Activated CD4-positive, alpha-beta memory T cell treated with anti-CD3 and anti-CD28 coated beads for 36 hours (primary cell): ENCODE results near the gene FBH1. TPM values are rescaled to one million over a fixed set of nuclear protein-coding genes. Genes with fewer than 3 reads are reported as not detected.

Source experiments
- CTCF ChIA-PET: fragments of 350-600 bp; sonication (Branson Sonifier 250); formaldehyde crosslinking; loops from one replicate; lab custom pipeline; 2021; ENCODE audit warnings: antibody characterized with exemption, inconsistent platforms; lab: Charles Lee
- POLR2A ChIA-PET: fragments of 350-600 bp; sonication (Branson Sonifier 250); formaldehyde crosslinking; loops from one replicate; lab custom pipeline; 2021; ENCODE audit warnings: antibody characterized with exemption; lab: Charles Lee
- DNase-seq: peaks from one replicate; pipeline ENCODE4 v3.0.0-alpha.2; 2020
- H3K27ac Mint-ChIP-seq: one replicate; pipeline ENCODE4 v1.8.0; 2021; ENCODE audit warnings: mixed read lengths
- H3K27me3 Mint-ChIP-seq: one replicate; pipeline ENCODE4 v1.8.0; 2021; ENCODE audit warnings: mixed read lengths
- H3K36me3 Mint-ChIP-seq: one replicate; pipeline ENCODE4 v1.8.0; 2021; ENCODE audit warnings: mixed read lengths
- H3K4me1 Mint-ChIP-seq: one replicate; pipeline ENCODE4 v1.8.0; 2021; ENCODE audit warnings: low read depth, mixed read lengths
- H3K4me3 Mint-ChIP-seq: one replicate; pipeline ENCODE4 v1.8.0; 2021; ENCODE audit warnings: mild to moderate bottlenecking, mixed read lengths
- H3K9me3 Mint-ChIP-seq: one replicate; pipeline ENCODE4 v1.8.0; 2021; ENCODE audit warnings: mixed read lengths
- intact Hi-C: fragments of 100-400 bp; cut with micrococcal nuclease; formaldehyde crosslinking; loops from one replicate; pipeline ENCODE4 v1.15.1; 2023
- total RNA-seq, 2 experiments: library from RNA; stranded (reverse); gene quantifications; one replicate each; pipeline ENCODE4 v1.2.3, GENCODE V29; 2021

Gene FBH1
- total RNA-seq, 2 experiments from 2014 or later = 57.8 to 63.4 TPM

DNA sequence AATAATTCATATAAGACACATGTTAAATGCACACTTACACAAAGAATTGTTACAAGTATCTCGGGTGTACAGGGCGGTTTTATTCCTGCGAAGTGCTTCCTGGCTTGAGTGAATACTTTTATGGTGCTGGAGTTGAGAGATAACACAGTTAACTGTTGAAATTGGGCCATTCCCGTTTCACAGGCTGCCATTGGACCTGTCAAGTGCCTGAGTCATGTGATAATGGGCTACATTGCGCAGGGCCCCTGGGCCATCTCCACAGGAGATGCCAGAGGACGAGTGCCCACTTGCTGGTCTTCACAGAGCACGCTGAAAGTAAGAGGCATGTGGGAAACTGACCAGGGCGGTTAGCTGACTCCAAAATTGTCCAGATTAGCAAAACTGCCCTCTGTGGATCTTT, 4.8 kb downstream of the FBH1 start:
- intact Hi-C loops = loop anchor here (5.0 kb wide), 1 partner anchor 192 kb away; the partner anchor contains the start of gene RBM17
- POLR2A ChIA-PET = no interaction called here
- CTCF ChIA-PET = no interaction called here
- Mint-ChIP-seq H3K4me1 (peaks cover 49% of the 10 kb centered on the region), H3K27ac (no peak overlapping the region), H3K27me3 (no peaks in the 10 kb centered on the region), H3K9me3 (peaks cover 4% of the 10 kb centered on the region), H3K4me3 (no peak overlapping the region), H3K36me3 (peaks cover 34% of the 10 kb centered on the region)
- no peak for DNase-seq

DNA sequence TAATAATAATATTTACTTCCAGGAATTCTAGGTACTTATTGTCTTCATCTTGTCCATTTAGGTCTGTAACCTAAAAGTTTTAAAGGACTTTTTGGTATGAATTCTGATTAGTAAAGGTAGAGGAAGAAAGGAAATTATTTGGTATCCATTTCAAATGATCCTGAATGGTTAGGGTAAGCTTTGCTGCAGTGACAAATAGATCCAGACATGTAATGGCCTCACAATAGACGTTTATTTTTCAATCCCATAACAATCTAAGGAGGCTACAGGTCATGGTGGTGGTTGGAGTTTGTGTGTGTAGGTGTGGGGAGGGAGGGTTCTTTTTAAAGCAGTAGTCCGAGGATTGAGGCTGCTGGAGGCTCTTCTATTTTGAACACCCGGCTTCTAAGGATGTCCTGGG, 5.3 kb downstream of the FBH1 start:
- Mint-ChIP-seq H3K4me1 (peaks cover 49% of the 10 kb centered on the region), H3K27ac (peak overlapping the region; percentile 66), H3K4me3 (no peak overlapping the region), H3K36me3 (peaks cover 34% of the 10 kb centered on the region), H3K27me3 (no peaks in the 10 kb centered on the region), H3K9me3 (peaks cover 4% of the 10 kb centered on the region)
- CTCF ChIA-PET = no interaction called here
- DNase-seq = no peak
- intact Hi-C loops = no loop called here
- POLR2A ChIA-PET = no interaction called here

DNA sequence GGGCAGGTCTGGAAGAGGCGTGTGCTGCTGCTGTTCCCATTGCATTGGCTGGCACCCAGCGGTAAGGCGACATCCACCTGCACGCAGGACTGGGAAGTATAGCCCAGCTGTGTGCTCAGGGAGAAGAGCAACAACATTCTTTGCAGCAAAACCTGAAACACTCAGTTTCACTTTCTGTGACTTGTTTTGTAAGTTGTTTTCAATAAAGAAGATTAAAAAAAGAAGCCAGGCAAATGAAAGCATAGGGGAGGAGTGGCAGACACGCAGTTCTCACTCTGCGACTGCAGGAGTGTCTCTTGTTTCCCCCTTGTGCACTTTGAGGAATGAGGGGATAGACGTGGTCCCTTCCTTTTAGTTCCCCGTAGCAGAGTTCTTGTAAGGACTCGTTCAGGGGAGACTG, 5.8 kb downstream of the FBH1 start:
- intact Hi-C loops = no loop called here
- DNase-seq = peak; percentile 9
- Mint-ChIP-seq H3K27ac (peak overlapping the region; percentile 66), H3K9me3 (peaks cover 4% of the 10 kb centered on the region), H3K4me1 (peaks cover 46% of the 10 kb centered on the region), H3K4me3 (no peak overlapping the region), H3K27me3 (no peaks in the 10 kb centered on the region), H3K36me3 (peaks cover 33% of the 10 kb centered on the region)
- CTCF ChIA-PET = no interaction called here
- POLR2A ChIA-PET = no interaction called here

DNA sequence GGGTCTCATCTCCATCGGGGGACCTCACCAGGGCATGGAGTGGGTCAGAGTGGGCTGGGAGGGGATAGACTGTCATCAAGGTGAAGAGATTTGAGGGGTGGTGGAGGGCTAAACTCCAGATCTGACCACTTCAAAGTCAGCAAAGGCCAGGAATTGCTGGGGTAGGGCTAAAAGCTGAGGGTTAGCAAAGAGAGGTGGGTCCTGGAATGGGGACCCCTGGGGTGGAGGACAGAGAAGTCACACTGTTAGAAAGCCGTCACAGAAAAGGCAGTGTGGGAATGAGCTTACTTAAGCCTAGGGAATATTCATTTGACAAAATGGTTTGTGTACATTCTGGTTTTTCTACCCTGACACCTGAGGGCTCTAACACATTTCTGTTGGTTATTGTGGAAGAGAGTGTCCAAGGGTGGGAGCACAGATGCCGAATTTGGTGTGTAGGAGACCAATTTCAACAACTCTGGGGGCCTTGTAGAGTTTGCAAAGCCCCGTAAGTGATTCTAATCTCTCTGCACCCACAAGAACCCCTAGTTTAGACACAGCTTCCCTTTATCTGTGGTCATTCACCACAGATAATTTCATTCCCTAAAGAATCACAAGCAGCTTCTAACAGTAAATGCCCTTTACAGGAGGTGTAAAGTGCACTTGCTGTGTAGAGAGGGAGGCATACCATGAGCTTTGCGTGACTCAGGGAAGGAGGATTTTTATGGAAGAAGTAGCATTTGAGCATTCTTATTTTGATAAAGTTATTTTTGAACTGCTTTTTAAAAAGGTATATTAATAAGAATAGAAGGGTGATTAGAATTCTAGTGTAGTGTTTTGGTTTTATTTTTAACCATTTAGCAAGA, 6.4 kb downstream of the FBH1 start:
- peaks cover 4% of the 10 kb centered on the region for H3K9me3 Mint-ChIP-seq
- H3K4me1 Mint-ChIP-seq = peaks cover 40% of the 10 kb centered on the region
- peaks cover 30% of the 10 kb centered on the region for H3K36me3 Mint-ChIP-seq
- H3K27ac Mint-ChIP-seq = peak overlapping the region; percentile 66
- H3K4me3 Mint-ChIP-seq = no peak overlapping the region
- ChIA-PET CTCF (no interaction called here), POLR2A (no interaction called here)
- no peak for DNase-seq
- H3K27me3 Mint-ChIP-seq = no peaks in the 10 kb centered on the region
- intact Hi-C loops = no loop called here

DNA sequence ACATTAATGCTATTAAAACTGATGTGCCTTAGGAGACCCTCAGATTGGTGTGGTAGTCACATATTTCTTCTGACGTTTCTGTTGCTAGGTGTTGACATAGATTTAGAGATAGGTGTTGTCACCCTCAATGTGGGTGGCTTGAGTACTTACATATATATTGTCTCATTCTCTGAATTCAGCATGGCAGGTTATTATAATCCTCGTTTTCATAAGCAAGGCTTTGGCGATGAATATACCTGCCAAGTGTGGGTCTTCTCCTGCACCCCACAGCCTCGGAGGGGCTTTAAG, 7.0 kb downstream of the FBH1 start:
- intact Hi-C loops = no loop called here
- H3K27ac Mint-ChIP-seq = no peak overlapping the region
- peaks cover 30% of the 10 kb centered on the region for H3K36me3 Mint-ChIP-seq
- no peak for DNase-seq
- H3K4me1 Mint-ChIP-seq = peaks cover 40% of the 10 kb centered on the region
- POLR2A ChIA-PET = no interaction called here
- no peak overlapping the region for H3K4me3 Mint-ChIP-seq
- H3K9me3 Mint-ChIP-seq = peaks cover 4% of the 10 kb centered on the region
- CTCF ChIA-PET = no interaction called here
- H3K27me3 Mint-ChIP-seq = no peaks in the 10 kb centered on the region

DNA sequence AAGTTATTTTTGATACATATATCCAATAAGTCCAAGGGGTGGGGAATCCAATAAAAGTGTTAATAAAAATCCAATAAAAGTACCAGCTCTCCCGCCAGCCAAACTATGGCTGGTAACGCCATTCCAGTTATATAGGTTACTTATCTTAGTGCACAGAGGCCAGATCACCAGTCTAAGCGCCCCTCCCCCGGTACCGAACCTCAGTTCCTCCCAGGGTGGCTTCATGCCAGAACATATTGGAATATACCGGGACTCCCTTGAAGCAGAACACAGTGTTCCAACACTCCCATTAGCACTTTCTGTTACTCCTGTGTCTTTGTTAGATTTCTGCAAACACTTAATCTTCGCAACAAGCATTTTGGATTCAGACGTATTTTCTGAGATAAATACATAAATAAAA, 7.5 kb downstream of the FBH1 start:
- H3K4me3 Mint-ChIP-seq = no peak overlapping the region
- no peaks in the 10 kb centered on the region for H3K27me3 Mint-ChIP-seq
- intact Hi-C loops = no loop called here
- DNase-seq = no peak
- no peak overlapping the region for H3K27ac Mint-ChIP-seq
- H3K4me1 Mint-ChIP-seq = peaks cover 38% of the 10 kb centered on the region
- H3K9me3 Mint-ChIP-seq = peaks cover 4% of the 10 kb centered on the region
- ChIA-PET POLR2A (no interaction called here), CTCF (no interaction called here)
- H3K36me3 Mint-ChIP-seq = peaks cover 30% of the 10 kb centered on the region

DNA sequence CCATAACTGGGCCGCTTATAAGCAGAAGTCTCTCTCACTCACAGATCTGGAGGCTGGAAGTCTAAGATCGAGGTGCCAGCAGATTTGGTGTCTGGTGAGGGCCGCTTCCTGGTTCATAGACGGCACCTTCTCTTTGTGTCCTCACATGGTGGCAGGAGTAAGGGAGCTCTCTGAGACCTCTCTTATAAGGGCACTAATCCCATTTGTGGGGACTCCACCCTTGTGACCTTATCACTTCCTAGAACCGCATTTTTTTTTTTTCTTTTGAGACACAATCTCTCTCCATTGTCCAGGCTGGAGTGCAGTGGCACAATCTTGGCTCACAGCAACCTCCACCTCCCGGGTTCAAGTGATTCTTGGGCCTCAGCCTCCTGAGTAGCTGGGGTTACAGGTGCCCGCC, 8.1 kb downstream of the FBH1 start:
- Mint-ChIP-seq H3K9me3 (peaks cover 4% of the 10 kb centered on the region), H3K4me1 (peaks cover 34% of the 10 kb centered on the region), H3K27ac (no peak overlapping the region), H3K27me3 (no peaks in the 10 kb centered on the region), H3K4me3 (no peak overlapping the region), H3K36me3 (peaks cover 30% of the 10 kb centered on the region)
- POLR2A ChIA-PET = no interaction called here
- no peak for DNase-seq
- intact Hi-C loops = no loop called here
- CTCF ChIA-PET = no interaction called here

DNA sequence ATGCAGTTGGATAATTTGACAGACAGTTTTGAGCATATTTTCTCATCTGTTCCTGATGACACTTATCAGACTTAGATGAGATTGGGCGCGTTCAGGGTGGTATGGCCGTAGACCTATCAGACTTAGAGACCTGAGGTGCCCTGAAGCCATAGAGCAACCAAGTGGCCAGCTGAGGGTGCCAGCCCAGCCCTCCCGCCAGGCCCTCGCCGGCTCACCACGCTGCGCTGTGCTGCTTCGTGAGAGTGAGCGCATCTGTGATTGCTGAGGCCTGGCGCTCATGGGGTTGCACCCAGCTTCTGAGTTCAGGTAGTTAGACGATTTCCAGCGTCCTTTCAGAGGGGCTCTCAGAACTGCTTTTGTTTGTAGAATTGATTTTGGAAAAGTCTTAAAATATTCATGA, 10.2 kb downstream of the FBH1 start:
- H3K9me3 Mint-ChIP-seq = peaks cover 4% of the 10 kb centered on the region
- no peak overlapping the region for H3K27ac Mint-ChIP-seq
- H3K4me3 Mint-ChIP-seq = no peak overlapping the region
- H3K27me3 Mint-ChIP-seq = no peaks in the 10 kb centered on the region
- intact Hi-C loops = no loop called here
- peaks cover 30% of the 10 kb centered on the region for H3K36me3 Mint-ChIP-seq
- CTCF ChIA-PET = no interaction called here
- H3K4me1 Mint-ChIP-seq = peaks cover 29% of the 10 kb centered on the region
- POLR2A ChIA-PET = no interaction called here
- DNase-seq = no peak

DNA sequence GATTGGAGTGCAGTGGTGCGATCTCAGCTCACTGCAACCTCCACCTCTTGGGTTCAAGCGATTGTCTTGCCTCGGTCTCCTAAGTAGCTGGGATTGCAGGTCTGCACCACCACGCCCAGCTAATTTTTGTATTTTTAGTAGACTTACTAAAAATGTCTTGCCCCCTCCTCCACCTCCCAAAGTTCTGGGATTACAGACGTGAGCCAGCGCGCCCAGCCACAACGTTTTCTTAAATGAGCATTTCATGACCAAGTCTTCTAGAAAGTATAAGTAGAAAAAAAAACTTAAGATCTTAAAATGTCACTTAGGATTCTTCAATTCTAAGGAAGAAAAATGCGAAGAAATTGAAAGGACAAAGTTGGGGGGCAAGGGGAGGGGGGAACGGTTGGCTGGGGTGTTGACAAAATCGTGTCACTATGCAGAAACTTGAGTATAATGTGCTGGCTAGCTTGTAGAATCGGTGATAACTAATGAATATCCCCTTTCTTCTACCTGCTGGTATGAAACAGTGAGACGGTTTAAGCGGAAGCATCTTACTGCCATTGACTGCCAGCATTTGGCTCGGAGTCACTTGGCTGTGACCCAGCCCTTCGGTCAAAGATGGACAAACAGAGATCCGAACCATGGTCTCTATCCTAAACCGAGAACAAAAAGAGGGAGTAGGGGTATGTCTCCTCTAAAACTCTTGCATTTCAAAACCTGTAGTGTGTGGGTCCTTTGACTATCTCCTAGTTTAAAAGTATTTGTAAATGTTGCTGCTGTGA, 12.7 kb downstream of the FBH1 start:
- CTCF ChIA-PET = no interaction called here
- H3K9me3 Mint-ChIP-seq = peaks cover 4% of the 10 kb centered on the region
- peaks cover 27% of the 10 kb centered on the region for H3K4me1 Mint-ChIP-seq
- H3K27me3 Mint-ChIP-seq = no peaks in the 10 kb centered on the region
- no peak overlapping the region for H3K27ac Mint-ChIP-seq
- H3K36me3 Mint-ChIP-seq = peaks cover 26% of the 10 kb centered on the region
- POLR2A ChIA-PET = no interaction called here
- intact Hi-C loops = no loop called here
- H3K4me3 Mint-ChIP-seq = no peak overlapping the region
- no peak for DNase-seq

DNA sequence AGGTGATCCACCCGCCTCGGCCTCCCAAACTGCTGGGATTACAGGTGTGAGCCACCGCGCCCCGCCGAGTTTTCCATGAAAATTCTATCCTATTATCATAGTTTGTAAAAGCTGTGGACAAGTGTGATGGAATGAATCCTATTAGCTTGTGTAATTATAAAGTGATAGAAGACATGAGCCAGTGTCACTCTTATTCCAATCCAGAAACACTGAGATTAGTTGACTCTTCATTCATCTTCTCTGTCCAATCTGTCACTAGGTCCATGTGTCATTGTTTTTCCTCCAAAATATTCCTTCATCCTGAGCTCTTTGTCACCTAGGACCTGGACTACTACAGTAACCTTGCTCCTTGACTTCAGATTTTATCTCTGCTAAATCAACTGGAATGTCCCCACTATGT, 13.5 kb downstream of the FBH1 start:
- no peaks in the 10 kb centered on the region for H3K9me3 Mint-ChIP-seq
- POLR2A ChIA-PET = no interaction called here
- peaks cover 27% of the 10 kb centered on the region for H3K4me1 Mint-ChIP-seq

DNA sequence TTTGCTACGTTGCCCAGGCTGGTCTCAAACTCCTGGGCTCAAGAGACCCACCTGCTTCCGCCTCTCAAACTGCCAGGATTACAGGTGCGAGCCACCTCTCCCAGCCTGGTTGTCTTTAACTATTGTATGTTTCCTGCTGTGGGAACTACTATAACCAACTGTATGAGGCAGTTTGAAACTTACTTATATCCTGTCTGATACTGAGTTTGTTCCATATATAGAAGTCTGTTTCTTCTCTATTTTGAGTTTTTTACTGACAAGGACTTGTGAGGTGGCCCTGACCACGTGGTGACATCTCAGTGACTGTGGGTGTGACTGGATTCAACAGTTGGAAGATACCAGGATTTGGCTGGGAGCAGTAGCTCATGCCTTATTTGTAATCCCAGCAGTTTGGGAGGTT, 14.2 kb downstream of the FBH1 start:
- CTCF ChIA-PET = no interaction called here
- peak overlapping the region; percentile 77 for H3K27ac Mint-ChIP-seq
- no peaks in the 10 kb centered on the region for H3K9me3 Mint-ChIP-seq
- peaks cover 30% of the 10 kb centered on the region for H3K36me3 Mint-ChIP-seq
- DNase-seq = peak; percentile 58
- POLR2A ChIA-PET = no interaction called here
- intact Hi-C loops = no loop called here
- H3K27me3 Mint-ChIP-seq = no peaks in the 10 kb centered on the region
- no peak overlapping the region for H3K4me3 Mint-ChIP-seq
- peaks cover 27% of the 10 kb centered on the region for H3K4me1 Mint-ChIP-seq

More for the DNA sequence above, 13.5 kb downstream of the FBH1 start:
- Mint-ChIP-seq H3K36me3 (peaks cover 24% of the 10 kb centered on the region), H3K4me3 (no peak overlapping the region), H3K27me3 (no peaks in the 10 kb centered on the region), H3K27ac (peak overlapping the region; percentile 77)
- no peak for DNase-seq
- intact Hi-C loops = no loop called here
- CTCF ChIA-PET = no interaction called here

DNA sequence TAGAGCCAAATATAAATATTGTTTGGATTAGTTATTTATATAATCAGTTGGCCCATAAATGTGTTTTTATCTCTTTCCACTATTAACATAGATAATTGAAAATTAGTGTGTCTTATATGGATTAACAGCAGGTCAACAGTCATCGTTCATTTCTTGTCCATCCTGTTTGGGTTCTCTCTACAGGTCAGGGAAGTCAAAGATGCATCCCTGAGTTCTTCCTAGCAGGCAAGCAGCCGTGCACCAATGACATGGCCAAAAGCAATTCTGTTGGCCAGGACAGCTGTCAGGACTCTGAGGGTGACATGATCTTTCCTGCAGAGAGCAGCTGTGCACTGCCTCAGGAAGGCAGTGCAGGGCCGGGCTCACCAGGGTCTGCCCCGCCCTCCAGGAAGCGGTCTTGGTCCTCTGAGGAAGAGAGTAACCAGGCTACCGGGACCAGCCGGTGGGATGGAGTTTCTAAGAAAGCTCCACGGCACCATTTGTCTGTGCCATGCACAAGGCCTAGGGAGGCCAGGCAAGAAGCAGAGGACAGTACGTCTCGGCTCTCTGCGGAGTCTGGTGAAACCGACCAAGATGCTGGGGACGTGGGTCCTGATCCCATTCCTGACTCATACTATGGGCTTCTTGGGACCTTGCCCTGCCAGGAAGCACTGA, 15.9 kb downstream of the FBH1 start:
- ChIA-PET POLR2A (no interaction called here), CTCF (no interaction called here)
- Mint-ChIP-seq H3K27me3 (no peaks in the 10 kb centered on the region), H3K4me1 (peaks cover 27% of the 10 kb centered on the region), H3K9me3 (no peaks in the 10 kb centered on the region), H3K36me3 (peaks cover 41% of the 10 kb centered on the region), H3K27ac (no peak overlapping the region), H3K4me3 (no peak overlapping the region)
- DNase-seq = no peak
- intact Hi-C loops = no loop called here
